Stimulated activated CD4-positive, alpha-beta T cell treated with anti-CD3 and anti-CD28 coated beads, Interleukin-15, amount 100 ng/mL, for 1 hour (primary cell): Measurements from ENCODE around the gene RTN4.

ENCODE experiments used
- DNase-seq, 2 donors: peaks; one replicate each; pipeline ENCODE4 v3.0.0-alpha.2; 2020; ENCODE audit warnings: low read depth in 1 of 2, low spot score in 1 of 2

Gene RTN4

DNA sequence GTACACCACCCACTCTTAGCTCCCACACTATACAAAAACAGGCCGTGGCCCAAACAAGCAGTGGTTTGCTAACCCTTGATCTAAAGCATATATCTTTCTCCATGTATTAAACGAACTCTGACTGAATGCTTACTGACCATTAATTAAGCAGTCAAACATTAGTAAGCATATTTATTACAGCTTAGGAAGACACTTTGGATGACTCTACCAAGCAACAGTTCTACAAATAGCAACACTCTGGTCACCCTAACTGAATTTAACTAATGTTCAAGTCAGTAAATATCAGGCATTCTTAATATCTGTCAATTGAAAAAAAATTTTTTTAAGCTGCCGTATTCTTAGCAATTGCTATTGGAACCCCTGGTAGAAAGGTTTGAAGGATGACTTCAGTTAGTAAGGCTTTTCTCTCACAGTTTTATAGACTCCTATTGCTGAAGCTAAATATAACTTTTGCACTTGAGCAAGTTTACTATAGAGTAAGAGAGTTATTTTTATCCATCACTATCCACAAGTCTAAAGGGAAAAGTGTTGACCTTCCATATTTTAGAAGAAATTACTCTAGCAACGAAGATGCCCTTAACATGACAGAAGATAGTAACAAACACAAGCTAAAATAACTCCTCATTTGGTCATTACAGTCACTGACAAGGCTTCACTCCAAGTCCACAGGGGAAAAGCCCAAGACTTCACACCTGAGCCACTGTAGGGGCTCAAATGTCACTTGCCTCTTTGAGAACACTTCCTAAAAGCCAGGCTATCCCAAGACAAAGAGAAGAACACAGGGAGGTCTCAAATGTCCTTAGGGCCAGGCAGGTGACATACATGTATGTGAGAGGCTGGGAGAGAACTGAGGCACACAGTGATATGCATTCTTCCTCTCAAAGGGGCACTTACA lies 74.4 kb downstream of the RTN4 start:
- no peak for DNase-seq

DNA sequence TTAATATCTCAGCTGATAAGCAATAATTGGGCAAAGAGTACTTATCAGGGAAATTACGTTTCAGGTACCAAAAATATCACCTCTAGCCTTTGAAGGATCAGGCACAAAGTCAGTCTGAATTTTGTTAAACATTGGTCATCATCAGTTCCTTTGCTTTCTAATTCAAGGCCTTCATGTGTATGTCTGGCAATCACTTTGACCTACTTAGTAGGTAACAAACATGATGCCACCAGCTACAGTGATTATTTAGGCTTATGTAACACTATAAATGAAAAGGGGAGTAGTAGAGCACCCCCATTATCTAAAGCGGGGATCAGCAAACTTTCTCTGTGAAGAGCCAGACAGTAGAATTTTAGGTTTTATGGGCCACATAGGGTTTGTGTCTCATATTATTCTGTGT lies 75.1 kb downstream of the RTN4 start:
- no peak for DNase-seq

DNA sequence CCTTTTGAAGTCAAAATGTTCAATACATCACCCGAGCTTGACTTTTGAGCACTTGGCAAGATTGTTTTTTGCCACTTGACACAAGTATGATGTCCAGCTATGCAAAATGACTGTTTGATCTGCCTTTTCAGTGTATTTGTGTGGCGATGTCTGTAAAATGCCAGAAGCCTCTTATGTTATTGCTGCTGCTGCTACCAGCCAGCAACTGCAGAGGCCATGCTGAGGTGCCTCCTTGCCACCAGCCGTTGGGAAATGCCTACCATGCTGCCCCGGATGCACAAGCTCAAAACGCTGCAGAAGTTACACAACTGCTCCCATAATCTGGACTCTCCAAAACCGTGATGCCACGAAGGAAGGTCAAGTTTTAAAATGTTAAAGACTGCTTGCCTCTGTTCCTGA lies 80.3 kb downstream of the RTN4 start:
- DNase-seq: no peak

DNA sequence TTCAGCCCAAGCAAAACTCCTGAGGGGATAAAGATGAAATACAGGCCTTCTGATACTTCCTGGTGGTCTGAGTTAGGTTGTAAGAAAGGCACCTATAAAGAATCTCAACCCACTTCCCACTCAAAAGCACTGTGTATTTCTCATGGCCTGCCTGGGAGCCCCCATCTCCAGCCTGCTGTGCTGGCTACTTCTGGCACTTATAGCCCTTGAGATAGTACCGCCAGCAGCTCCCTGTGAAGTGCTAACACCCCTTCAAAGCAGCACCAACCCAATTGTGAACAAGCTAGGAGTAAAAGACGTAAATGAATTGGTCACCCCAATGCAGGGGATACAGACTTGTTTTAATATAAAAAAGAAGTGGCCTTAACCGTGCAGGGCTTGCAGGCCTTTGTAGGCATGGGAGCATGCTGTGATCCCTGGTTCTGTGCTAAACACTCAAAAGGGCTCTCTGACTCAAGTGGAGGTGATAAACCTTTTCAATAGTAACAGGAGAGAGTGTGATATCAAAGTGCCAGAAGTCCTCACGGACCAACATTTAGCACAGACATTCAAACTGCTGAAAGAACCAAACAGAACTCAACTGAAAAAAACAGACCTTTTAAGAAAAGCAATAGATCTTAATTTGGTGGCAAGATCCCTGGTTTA lies 80.8 kb downstream of the RTN4 start:
- no peak for DNase-seq

DNA sequence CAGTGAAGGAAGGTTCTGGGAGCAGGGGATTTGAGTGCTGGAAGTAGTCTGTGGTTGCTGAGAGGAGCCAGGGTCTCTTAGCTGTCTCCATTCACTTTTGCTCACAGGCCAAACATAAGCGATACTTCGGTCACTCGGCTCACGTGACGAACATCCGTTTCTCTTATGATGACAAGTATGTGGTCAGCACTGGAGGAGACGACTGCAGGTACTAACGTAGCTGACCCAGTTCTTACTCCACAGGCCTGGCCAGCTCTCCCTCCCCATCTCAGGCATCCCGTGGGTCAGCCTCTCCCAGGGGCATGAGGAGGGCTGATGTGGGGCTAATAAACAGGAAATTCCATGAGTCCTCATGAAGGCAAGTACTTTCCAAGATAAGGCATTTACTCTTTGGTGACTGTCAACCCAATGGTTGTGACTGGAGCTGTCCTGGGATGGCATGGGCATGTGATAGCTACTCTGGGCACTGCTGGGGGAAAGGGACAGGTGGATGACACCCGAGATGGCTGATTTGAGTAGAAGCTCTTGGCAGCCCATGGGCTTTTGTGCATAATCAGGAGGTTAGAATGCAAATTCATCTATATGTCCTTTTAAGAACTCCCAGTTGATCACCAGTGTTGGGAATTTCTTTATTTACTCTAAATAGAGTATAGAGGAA lies 81.6 kb downstream of the RTN4 start:
- DNase-seq: no peak

DNA sequence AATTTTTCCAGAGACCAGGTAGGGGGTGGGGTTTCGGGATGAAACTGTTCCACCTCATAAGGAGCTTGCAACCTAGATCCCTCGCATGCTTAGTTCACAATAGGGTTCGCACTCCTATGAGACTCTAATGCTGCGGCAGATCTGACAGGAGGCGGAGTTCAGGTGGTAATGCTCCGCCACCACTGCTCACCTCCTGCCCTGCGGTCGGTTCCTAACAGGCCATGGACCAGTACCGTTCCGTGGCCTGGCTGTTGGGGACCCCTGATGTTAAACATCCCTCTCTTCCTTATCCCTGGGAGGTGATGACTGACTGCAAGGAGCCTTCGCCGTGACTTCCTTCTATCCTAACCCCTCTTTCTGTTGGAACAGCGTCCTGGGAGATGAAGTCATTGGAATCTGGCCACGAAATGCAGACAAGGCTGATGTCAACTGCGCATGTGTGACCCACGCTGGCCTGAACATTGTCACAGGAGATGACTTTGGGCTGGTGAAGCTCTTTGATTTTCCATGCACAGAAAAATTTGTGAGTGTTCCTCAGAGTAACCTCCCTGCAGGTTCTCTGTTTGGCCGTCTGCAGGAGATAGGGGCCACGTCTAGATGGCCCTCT lies 82.4 kb downstream of the RTN4 start:
- no peak for DNase-seq

DNA sequence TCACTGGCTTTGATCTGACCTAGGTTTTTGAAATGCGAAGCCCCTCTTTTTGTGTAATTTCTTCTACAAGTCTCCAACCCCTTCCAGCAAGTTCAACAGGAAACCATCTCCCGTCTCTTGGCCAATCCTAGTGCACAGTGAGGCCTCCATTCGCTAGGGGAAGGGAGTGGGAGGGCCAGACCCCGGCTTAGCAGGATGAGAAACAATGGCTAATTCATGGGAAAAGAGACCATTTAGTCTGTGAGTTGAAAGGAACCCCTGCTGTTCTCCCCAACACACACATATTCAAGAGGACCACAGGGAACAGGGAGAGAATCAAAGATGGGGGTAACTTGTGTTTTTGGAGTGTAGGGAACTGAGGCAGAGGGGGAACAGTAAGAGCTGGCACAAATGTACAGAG lies 83.0 kb downstream of the RTN4 start:
- DNase-seq: no peak

DNA sequence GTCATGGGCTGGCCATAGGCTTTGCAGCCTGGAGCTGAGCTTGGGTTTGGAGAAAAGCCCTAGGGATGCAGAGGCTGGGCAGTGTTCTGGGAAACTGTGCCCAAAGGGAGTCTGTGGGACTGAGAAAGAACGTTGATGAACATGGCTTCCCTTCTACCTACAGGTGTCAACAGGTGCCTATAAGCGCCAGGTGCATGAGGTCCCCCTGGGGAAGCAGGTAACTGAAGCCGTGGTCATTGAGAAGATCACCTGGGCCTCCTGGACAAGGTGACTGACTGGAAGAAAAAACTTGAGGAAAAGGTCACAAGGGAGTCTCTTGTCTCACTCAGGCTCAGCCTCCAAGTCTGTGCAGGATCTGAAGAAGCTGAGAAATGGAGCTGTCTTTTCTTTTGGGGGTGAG lies 83.4 kb downstream of the RTN4 start:
- DNase-seq: no peak

DNA sequence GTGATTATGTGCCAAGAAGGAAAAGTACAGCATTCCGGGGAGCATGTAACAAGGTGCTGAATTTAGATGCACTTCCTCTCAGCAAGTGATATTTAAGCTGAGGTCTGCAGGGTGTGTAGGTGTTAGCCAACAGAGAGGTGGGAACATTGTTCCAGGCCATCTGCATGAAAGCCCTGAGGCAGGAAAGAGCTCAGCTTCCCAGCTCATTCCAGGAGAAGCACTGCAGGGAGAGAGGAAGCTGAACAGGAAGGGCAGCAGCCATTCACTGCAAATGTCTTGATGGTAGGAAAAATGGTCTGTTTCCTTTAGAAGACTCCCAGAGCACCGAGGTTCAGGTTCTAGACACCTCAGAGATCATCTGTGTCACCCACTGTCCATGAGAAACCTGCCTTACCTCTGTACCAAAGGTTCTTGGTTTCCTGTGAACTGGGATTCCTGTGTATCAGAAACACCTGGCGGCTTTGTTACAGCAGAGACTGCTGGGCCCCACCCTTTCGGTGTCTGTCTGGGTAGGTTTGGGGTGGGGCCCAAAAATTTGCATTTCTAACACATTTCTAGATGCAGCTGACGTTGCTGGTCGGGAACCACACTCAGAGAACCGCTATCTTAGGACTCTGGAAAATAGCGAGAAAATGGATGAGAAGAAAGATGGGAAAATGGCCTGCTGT lies 84.0 kb downstream of the RTN4 start:
- no peak for DNase-seq

DNA sequence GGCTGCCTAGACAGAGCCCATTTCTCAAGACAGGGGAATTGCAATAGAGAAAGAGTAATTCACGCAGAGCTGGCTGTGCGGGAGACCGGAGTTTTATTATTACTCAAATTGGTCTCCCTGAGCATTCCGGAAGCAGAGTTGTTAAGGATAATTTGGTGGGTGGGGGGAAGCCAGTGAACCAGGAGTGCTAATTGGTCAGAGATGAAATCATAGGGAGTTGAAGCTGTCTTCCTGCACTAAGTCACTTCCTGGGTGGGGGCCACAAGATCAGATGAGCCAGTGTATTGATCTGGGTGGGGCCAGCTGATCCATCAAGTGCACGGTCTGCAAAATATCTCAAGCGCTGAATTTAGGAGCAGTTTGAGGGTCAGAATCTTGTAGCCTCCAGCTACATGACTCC lies 84.8 kb downstream of the RTN4 start:
- DNase-seq: no peak

DNA sequence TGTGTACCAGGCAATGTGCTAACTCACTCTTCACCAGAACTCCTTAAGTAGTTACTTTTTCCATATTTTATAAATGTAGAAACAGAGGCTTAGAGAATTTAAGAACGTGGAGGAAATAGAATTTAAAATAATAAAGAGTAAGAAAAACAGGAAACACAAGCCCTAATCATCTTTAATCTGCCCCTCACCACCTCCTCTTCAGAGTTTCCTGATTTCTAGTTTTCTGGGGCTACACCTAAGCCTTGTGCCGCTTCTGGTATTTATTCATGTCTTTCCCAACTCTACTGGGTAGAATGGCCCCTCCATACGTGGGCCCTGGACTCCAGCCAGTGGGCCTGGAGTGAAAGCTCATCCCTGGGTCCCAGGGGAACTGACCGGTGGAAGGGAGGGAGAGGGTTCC lies 85.4 kb downstream of the RTN4 start:
- no peak for DNase-seq

DNA sequence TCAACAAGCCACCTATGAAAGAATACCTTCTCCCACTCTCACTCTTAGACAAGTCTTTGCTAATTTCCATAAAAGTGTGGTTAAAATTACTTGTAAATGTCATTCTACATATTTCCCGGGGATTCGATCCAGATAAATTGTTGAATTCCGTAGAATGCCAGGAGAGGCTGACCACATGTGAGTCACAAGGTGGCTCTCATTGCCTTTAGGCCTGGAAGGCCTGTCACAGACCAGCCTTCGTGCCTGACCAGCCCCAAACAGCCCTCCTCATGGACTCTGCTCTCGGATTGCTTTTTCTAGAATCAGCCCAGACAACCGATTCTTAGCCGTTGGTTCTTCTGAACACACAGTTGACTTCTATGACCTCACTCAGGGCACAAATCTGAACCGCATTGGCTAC lies 86.0 kb downstream of the RTN4 start:
- no peak for DNase-seq

DNA sequence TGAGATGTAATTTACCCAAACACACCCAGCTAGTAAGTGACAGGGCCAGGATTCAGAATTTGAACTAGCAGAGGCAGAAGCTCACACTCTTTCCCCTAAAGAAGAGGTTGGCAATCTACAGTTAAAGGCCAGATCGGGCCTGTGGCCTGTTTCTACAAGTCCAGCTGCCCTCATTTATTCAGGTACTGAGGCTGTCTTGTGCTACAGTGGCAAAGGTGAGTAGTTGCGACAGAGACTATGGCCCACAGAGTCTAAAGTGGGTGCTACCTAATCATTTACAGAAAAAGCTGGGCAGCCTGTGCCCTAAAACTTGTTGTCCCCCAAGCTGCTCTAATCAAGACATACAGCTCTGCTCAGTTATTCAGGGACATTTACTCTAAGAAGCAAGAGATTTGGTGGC lies 86.8 kb downstream of the RTN4 start:
- DNase-seq: no peak

DNA sequence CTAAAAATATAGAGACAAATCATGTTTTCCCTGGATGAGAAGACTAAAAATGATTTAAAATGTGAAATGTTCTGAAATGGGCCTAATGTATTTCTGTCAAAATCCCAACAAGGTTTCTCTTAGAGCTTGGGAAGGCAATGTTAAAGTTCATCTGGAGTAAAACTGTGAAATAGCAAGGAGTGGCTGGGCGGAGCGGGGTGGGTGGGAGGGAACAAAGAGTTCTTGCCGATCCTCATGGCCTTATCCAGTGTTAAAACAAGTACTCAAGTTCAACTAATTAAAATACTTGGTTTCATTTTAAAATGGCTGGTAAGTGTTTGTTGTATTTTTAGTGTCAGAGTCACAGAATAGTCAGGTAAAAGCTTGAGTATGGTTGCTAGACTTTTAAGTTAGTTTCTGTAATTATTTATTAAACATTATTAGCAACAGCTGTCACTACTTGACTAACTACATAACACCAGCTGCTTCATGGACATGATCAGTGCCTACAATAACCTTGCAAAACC lies 87.3 kb downstream of the RTN4 start:
- no peak for DNase-seq

DNA sequence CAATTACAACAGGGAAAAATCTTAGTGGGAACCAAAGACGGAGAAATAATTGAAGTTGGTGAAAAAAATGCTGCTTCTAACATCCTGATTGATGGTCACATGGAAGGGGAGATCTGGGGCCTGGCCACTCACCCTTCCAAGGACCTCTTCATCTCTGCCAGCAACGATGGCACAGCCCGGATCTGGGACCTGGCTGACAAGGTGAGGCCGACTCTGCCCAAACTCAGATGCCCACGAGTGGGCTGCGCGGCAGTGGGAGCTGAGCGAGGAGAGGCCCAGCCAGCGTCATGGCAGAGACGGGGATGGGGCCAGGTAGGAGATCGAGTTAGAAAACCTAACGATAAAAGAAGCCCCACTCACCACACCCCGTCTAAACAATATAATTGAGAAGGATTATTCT lies 87.7 kb downstream of the RTN4 start:
- DNase-seq: no peak

DNA sequence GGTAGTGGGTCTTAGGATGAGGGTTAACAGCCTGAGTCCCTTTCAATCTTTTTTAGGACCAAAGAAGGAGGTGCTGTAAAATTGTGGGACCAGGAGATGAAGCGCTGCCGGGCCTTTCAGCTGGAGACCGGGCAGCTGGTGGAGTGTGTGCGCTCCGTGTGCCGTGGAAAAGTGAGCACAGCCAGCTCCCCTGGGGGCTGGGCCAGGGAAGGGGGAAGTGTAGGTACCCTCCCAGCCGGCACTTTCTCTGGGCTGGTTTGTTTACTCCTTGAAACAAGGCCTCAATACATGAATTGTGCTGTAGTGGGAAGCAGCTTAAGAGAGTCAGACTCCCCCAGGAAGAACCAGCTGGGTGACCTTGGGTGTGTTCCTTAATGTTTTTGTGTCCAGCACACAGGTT lies 90.1 kb downstream of the RTN4 start:
- DNase-seq: no peak

DNA sequence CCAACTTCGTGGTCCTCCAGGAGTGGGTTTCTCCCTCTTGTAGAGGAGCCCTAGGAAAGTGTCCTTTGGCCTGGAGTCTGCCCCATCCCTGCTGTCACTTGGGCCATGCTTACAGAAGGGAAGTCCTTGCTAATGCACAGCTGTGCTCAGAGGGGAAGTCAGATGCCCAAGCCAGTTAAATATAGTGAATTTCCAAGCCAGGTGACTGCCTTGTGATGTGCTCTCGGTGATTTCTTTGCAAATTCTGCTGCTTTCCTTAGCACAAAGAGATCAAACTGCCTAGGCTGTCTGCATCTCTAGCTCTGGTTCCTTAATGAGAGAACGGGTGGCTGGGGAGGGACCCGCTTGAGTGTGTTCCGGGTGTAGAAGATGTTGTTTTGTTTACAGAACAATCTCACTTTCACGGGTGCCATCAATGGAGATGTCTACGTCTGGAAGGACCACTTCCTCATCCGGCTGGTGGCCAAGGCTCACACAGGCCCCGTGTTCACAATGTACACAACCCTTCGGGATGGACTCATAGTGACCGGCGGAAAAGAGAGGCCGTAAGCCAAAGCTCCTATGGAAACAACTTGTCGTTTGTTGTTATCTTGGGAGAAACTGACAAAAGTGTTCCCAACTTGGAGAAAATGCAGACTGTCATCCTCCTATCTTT lies 91.4 kb downstream of the RTN4 start:
- DNase-seq: no peak

DNA sequence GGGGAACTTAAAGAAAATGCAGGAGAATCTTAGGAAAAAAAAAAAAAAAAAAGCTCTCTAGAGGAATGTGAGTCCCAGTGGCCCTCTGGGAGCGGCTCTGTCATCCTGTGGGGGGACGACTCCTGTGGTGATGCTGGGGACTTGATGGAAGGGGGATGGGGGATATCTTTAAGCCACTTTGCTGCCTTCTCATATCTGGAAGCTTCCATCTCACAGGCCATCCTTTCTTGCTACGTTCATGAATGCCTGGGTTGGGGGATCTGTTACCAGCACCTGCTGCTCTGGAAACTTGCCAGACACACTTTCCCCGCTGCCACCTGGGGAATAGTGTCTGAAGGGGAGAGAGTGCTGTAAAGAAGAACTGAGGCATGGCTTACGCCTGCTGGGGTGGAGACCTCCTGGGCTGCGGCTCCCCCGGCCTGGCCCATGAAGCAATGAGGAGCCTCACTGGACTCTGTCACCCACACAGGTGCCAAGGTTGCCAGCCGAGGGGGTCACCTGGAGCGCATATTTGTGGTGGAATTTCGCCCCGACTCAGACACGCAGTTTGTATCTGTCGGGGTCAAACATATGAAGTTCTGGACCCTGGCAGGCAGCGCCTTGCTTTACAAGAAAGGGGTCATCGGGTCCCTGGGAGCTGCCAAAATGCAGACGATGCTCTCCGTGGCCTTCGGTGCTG lies 92.8 kb downstream of the RTN4 start:
- no peak for DNase-seq

DNA sequence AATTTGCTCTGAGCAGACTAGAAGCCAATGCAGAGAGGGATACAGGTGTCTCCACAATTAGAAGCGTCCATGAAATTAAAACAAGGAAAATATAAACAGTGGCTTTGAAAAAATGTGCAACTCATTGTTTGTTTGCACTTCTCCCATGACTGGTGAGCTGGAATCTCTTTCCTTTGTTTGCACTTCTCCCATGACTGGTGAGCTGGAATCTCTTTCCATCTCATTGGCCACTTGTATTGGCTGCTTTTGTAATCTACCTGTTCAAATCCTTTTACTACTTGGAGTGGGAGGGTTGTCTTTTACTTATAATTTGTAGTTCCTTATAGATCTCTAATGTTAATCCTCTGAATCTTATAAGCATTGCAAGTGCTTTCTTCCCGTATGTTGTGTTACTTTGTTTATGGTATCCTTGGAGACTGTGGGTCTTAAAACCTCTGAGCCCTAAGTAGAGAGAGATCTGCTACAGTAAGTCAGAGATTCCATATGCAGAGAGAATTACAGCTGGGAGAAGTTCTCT lies 94.1 kb downstream of the RTN4 start:
- no peak for DNase-seq
